Ishikawa (cell line): ENCODE data around the gene PRR5L.

Experiments used
- CEBPB ChIP-seq: IDR thresholded peaks from 2 replicates; pipeline ENCODE4 v1.6.1; 2012
- CREB1 ChIP-seq: IDR thresholded peaks from 2 replicates; pipeline ENCODE4 v1.6.1; 2012; ENCODE audit warnings: low read depth
- FOXM1 ChIP-seq: IDR thresholded peaks from 2 replicates; pipeline ENCODE4 v1.6.1; 2012; ENCODE audit warnings: low read depth, borderline replicate concordance
- MAX ChIP-seq: IDR thresholded peaks from 2 replicates; pipeline ENCODE4 v1.6.1; 2012
- RAD21 ChIP-seq: IDR thresholded peaks from 2 replicates; pipeline ENCODE4 v1.6.1; 2012; ENCODE audit warnings: low read depth
- REST ChIP-seq: IDR thresholded peaks from 2 replicates; pipeline ENCODE4 v1.6.1; 2012; ENCODE audit warnings: low read depth, mild to moderate bottlenecking
- TAF1 ChIP-seq: IDR thresholded peaks from 2 replicates; pipeline ENCODE4 v1.6.1; 2012; ENCODE audit warnings: low read depth, mild to moderate bottlenecking

DNA sequence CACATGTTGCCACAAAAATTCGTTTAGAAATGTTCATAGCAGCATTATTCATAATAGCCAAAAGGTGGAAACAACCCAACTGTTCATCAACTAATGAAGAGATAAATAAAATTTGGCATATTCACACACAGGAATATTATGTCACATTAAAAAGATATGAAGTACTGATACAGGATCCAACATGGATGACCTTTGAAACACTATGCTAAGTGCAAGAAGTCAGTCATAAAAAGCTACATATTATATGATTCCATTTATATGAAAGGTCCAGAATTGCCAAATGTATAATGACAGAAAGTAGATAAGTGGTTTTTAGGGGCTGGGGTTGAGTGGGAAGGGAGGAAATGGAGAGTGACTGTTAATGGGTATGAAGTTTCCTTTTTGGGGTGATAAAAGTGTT is 9.0 kb downstream of the PRR5L start:
- no peak for TF ChIP-seq CREB1
- no peak for TF ChIP-seq TAF1
- no peak for TF ChIP-seq MAX
- TF ChIP-seq CEBPB = no peak
- TF ChIP-seq RAD21 = no peak
- no peak for TF ChIP-seq REST
- no peak for TF ChIP-seq FOXM1
